ENCODE data around the gene OR2F2.

Gene OR2F2

GRCh38 chr7:143979998-143980397 lies 45.0 kb downstream of the OR2F2 start:
- no peak for DNase-seq

GRCh38 chr7:143980746-143981510 lies 45.9 kb downstream of the OR2F2 start:
- no peak for DNase-seq

- no peak for DNase-seq
Observed at GRCh38 chr7:143983960-143984359, 48.9 kb downstream of the OR2F2 start.
